Astrocyte (in vitro differentiated cells and primary cell): ENCODE measurements around the gene TPGS2.

Experiments
- CTCF ChIP-seq: IDR thresholded peaks from 2 replicates; pipeline ENCODE4 v1.5.1; 2011; ENCODE audit warnings: low read depth, mild to moderate bottlenecking, inconsistent platforms, low read length, moderate library complexity; ENCODE audit not compliant: insufficient read depth
- EZH2 ChIP-seq: IDR thresholded peaks from 2 replicates; pipeline ENCODE4 v1.6.1; 2012; ENCODE audit warnings: mild to moderate bottlenecking, low read length, inconsistent platforms; ENCODE audit not compliant: insufficient read depth

- no peak for TF ChIP-seq CTCF
- TF ChIP-seq EZH2: no peak
These were observed 13.8 kb downstream of the TPGS2 start for GRCh38 chr18:36814994-36815393.
